H9 (cell line): Measurements from ENCODE around the gene PLXND1. TPM values are rescaled to one million over a fixed set of nuclear protein-coding genes. Genes with fewer than 3 reads are reported as not detected.

Experiments
- DNase-seq: peaks from one replicate; pipeline ENCODE4 v3.0.0-alpha.2; 2017
- H2AFZ ChIP-seq: one replicate; pipeline ENCODE4 v1.6.1; 2013; ENCODE audit warnings: mild to moderate bottlenecking, low read length, control low read depth, moderate library complexity
- H2AK5ac ChIP-seq: 2 replicates; pipeline ENCODE4 v1.6.1; 2013; ENCODE audit warnings: low read length, control low read depth, mixed read lengths; ENCODE audit not compliant: insufficient read length
- H2BK120ac ChIP-seq: one replicate; pipeline ENCODE4 v1.6.1; 2013; ENCODE audit warnings: low read depth, mild to moderate bottlenecking, low read length, control low read depth, inconsistent platforms; ENCODE audit not compliant: poor library complexity, severe bottlenecking
- H2BK12ac ChIP-seq: 2 replicates; pipeline ENCODE4 v1.6.1; 2013; ENCODE audit warnings: low read length, control low read depth, mixed read lengths, low read depth; ENCODE audit not compliant: insufficient read length
- H2BK15ac ChIP-seq: 2 replicates; pipeline ENCODE4 v1.6.1; 2013; ENCODE audit warnings: low read depth, low read length, control low read depth
- H2BK20ac ChIP-seq: one replicate; pipeline ENCODE4 v1.6.1; 2013; ENCODE audit warnings: low read depth, mild to moderate bottlenecking, low read length, control low read depth, inconsistent platforms; ENCODE audit not compliant: poor library complexity, severe bottlenecking
- H2BK5ac ChIP-seq: 2 replicates; pipeline ENCODE4 v1.6.1; 2013; ENCODE audit warnings: low read length, control low read depth, mixed read lengths; ENCODE audit not compliant: insufficient read length
- H3K14ac ChIP-seq: 2 replicates; pipeline ENCODE4 v1.6.1; 2013; ENCODE audit warnings: low read length, control low read depth; ENCODE audit not compliant: insufficient read depth
- H3K18ac ChIP-seq: 2 replicates; pipeline ENCODE4 v1.6.1; 2013; ENCODE audit warnings: low read depth, mild to moderate bottlenecking, mixed read lengths, low read length, control low read depth; ENCODE audit not compliant: insufficient read length
- H3K23ac ChIP-seq: 2 replicates; pipeline ENCODE4 v1.6.1; 2013; ENCODE audit warnings: low read length, control low read depth, mixed read lengths, low read depth; ENCODE audit not compliant: insufficient read length
- H3K23me2 ChIP-seq: 2 replicates; pipeline ENCODE4 v1.6.1; 2013; ENCODE audit warnings: low read depth, mild to moderate bottlenecking, mixed read lengths, low read length, control low read depth; ENCODE audit not compliant: insufficient read length, poor library complexity, severe bottlenecking
- H3K27ac ChIP-seq: 2 replicates; pipeline ENCODE4 v1.5.1; 2013; ENCODE audit warnings: low read length, control low read depth, mixed read lengths, low read depth; ENCODE audit not compliant: insufficient read length
- H3K27me3 ChIP-seq: 2 replicates; pipeline ENCODE4 v1.6.1; 2013; ENCODE audit warnings: low read length, control low read depth, inconsistent platforms; ENCODE audit not compliant: insufficient read depth
- H3K4ac ChIP-seq: 2 replicates; pipeline ENCODE4 v1.6.1; 2013; ENCODE audit warnings: low read depth, mild to moderate bottlenecking, control low read depth, inconsistent platforms, low read length, moderate library complexity
- H3K4me1 ChIP-seq: 2 replicates; pipeline ENCODE4 v1.6.1; 2013; ENCODE audit warnings: low read length, control low read depth, inconsistent platforms; ENCODE audit not compliant: insufficient read depth
- H3K4me2 ChIP-seq: 2 replicates; pipeline ENCODE4 v1.6.1; 2013; ENCODE audit warnings: low read length, control low read depth, mixed read lengths; ENCODE audit not compliant: insufficient read length, insufficient read depth
- H3K56ac ChIP-seq: 2 replicates; pipeline ENCODE4 v1.6.1; 2013; ENCODE audit warnings: low read depth, mild to moderate bottlenecking, mixed read lengths, low read length, control low read depth; ENCODE audit not compliant: insufficient read length
- H3K79me1 ChIP-seq: 2 replicates; pipeline ENCODE4 v1.6.1; 2013; ENCODE audit warnings: low read depth, mild to moderate bottlenecking, moderate library complexity, low read length, control low read depth, inconsistent platforms; ENCODE audit not compliant: insufficient read depth, poor library complexity, severe bottlenecking
- H3K79me2 ChIP-seq: 2 replicates; pipeline ENCODE4 v1.6.1; 2013; ENCODE audit warnings: low read length, control low read depth, inconsistent platforms; ENCODE audit not compliant: insufficient read depth
- H3K9ac ChIP-seq: 2 replicates; pipeline ENCODE4 v1.6.1; 2013; ENCODE audit warnings: low read length, control low read depth, mixed read lengths; ENCODE audit not compliant: insufficient read length; ENCODE audit errors: extremely low read depth
- H3K9me3 ChIP-seq: one replicate; pipeline ENCODE4 v1.6.1; 2013; ENCODE audit warnings: low read depth, low read length, inconsistent platforms; ENCODE audit not compliant: control insufficient read depth
- H3T11ph ChIP-seq: one replicate; pipeline ENCODE4 v1.6.1; 2013; ENCODE audit warnings: mild to moderate bottlenecking, low read length, control low read depth, inconsistent platforms
- H4K20me1 ChIP-seq: one replicate; pipeline ENCODE4 v1.6.1; 2013; ENCODE audit not compliant: control insufficient read depth, insufficient read length, insufficient read depth
- H4K5ac ChIP-seq: 2 replicates; pipeline ENCODE4 v1.6.1; 2013; ENCODE audit warnings: low read depth, mild to moderate bottlenecking, mixed read lengths, low read length, control low read depth; ENCODE audit not compliant: insufficient read length
- H4K8ac ChIP-seq: replicated peaks from 2 replicates; pipeline ENCODE4 v1.6.1; 2013; ENCODE audit warnings: low read length, control low read depth, mixed read lengths, low read depth; ENCODE audit not compliant: insufficient read length
- H4K91ac ChIP-seq: 2 replicates; pipeline ENCODE4 v1.6.1; 2013; ENCODE audit warnings: low read depth, mild to moderate bottlenecking, moderate library complexity, mixed read lengths, low read length, control low read depth; ENCODE audit not compliant: insufficient read length
- H3K27ac Mint-ChIP-seq, 3 experiments: 2 replicates in 2 of 3; 3 replicates in 1 of 3; pipeline ENCODE4 v1.8.0; 2020 to 2021; ENCODE audit warnings: mixed read lengths in 3 of 3, mild to moderate bottlenecking in 1 of 3, moderate library complexity in 1 of 3
- H3K27me3 Mint-ChIP-seq: 2 replicates; pipeline ENCODE4 v1.8.0; 2021; ENCODE audit warnings: low read depth, mild to moderate bottlenecking, moderate library complexity, mixed read lengths
- H3K36me3 Mint-ChIP-seq, 3 experiments: 2 replicates in 2 of 3; 3 replicates in 1 of 3; pipeline ENCODE4 v1.8.0; 2020 to 2021; ENCODE audit warnings: low read depth in 3 of 3, mixed read lengths in 3 of 3; ENCODE audit not compliant: insufficient read depth in 1 of 3
- H3K4me1 Mint-ChIP-seq, 2 experiments: 2 replicates each; pipeline ENCODE4 v1.8.0; 2020; ENCODE audit warnings: mixed read lengths in 2 of 2
- H3K4me3 Mint-ChIP-seq, 2 experiments: 2 replicates in 1 of 2; 3 replicates in 1 of 2; pipeline ENCODE4 v1.8.0; 2020 to 2021; ENCODE audit warnings: mild to moderate bottlenecking in 2 of 2, mixed read lengths in 2 of 2, moderate library complexity in 1 of 2
- H3K9me3 Mint-ChIP-seq, 2 experiments: 2 replicates in 1 of 2; 3 replicates in 1 of 2; pipeline ENCODE4 v1.8.0; 2020; ENCODE audit warnings: mild to moderate bottlenecking in 2 of 2, mixed read lengths in 2 of 2, moderate library complexity in 1 of 2
- WGBS: extraction: QIAGEN DNeasy Blood & Tissue Kit; methylation state at CpG from one replicate; pipeline ENCODE4 v1.1.7; 2013; ENCODE audit warnings: missing lambda C conversion rate, low lambda C conversion rate, mixed read lengths; ENCODE audit not compliant: insufficient read length; ENCODE audit errors: extremely low coverage; 5-methylcytosine and 5-hydroxymethylcytosine counted together
- total RNA-seq: library from RNA; stranded (reverse); gene quantifications from 2 replicates; pipeline ENCODE4 v1.2.1, GENCODE V29; 2021
- TF ChIP-seq, protein P1 (sequence below): fragments of 200-600 bp; sonication (generic); conservative IDR thresholded peaks from 3 replicates; pipeline ENCODE4 v1.8.0; 2021; ENCODE audit warnings: antibody characterized with exemption, mild to moderate bottlenecking

Gene PLXND1
- total RNA-seq, 1 experiment from 2014 or later: 50.9 TPM

DNA sequence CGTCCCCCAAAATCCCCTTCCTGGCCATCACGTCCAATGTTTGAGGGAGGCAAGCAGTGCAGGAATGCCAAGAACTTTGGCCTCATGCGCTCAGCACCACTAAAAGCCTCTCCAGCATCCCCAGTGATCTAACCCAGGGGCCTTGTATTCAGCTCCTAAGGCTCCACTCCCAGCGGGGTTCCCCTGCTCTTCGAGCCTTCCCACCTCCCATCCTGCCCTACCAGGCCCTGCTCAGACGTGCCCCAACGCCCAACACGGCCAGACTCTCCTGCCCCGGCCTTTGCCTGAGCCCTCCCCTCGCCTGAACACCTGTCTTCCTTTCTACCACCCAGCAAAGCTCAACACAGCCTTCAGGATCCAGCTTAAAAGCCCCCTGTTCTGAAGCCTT, 30.5 kb downstream of the PLXND1 start:
- DNase-seq: no peak
- Histone ChIP-seq H3K9me3 (no peaks in the 10 kb centered on the region), H3K4ac (no peak overlapping the region), H3K4me1 (no peaks in the 10 kb centered on the region), H3K27ac (no peak overlapping the region), H4K20me1 (no peaks in the 10 kb centered on the region), H3K56ac (no peak overlapping the region), H3K27me3 (no peaks in the 10 kb centered on the region), H3K23ac (no peak overlapping the region), H4K5ac (no peak overlapping the region), H3K79me2 (no peaks in the 10 kb centered on the region), H3K14ac (peak overlapping the region; percentile 50), H2AK5ac (no peak overlapping the region), H3K9ac (no peak overlapping the region), H2BK12ac (no peak overlapping the region), H2BK120ac (no peak overlapping the region), H3K18ac (no peak overlapping the region), H3K79me1 (no peaks in the 10 kb centered on the region), H2BK15ac (no peak overlapping the region), H3T11ph (no peak overlapping the region), H3K4me2 (no peak overlapping the region), H2AFZ (no peak overlapping the region), H2BK5ac (no peak overlapping the region), H3K23me2 (no peaks in the 10 kb centered on the region), H2BK20ac (no peak overlapping the region), H4K91ac (no peak overlapping the region), H4K8ac (no peak overlapping the region)
- Mint-ChIP-seq H3K27me3 (no peaks in the 10 kb centered on the region), H3K9me3 (no peaks in the 10 kb centered on the region), H3K27ac (0 out of 7 replicates have a peak overlapping the region, but pooled peaks of 1 of the 3 experiments have one; percentile 6), H3K4me3 (no peak overlapping the region), H3K36me3 (peaks cover 0 to 4% (median 2%) of the 10 kb centered on the region in 3 experiments; a peak in 1 of 7 replicates), H3K4me1 (peaks cover 17 to 20% of the 10 kb centered on the region in 2 experiments)
- WGBS: no CpG with 5 or more reads among the region's 10 CpGs
- TF ChIP-seq, protein P1, sequence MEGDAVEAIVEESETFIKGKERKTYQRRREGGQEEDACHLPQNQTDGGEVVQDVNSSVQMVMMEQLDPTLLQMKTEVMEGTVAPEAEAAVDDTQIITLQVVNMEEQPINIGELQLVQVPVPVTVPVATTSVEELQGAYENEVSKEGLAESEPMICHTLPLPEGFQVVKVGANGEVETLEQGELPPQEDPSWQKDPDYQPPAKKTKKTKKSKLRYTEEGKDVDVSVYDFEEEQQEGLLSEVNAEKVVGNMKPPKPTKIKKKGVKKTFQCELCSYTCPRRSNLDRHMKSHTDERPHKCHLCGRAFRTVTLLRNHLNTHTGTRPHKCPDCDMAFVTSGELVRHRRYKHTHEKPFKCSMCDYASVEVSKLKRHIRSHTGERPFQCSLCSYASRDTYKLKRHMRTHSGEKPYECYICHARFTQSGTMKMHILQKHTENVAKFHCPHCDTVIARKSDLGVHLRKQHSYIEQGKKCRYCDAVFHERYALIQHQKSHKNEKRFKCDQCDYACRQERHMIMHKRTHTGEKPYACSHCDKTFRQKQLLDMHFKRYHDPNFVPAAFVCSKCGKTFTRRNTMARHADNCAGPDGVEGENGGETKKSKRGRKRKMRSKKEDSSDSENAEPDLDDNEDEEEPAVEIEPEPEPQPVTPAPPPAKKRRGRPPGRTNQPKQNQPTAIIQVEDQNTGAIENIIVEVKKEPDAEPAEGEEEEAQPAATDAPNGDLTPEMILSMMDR: no peak
